Panc1 (cell line): Measurements from ENCODE around the gene DAO.
A peak's percentile ranks its signal among the peaks of the same experiment; 100 is the strongest.

Experiments
- POLR2AphosphoS5 ChIP-seq: IDR thresholded peaks from 2 replicates; pipeline ENCODE4 v1.6.1; 2012; ENCODE audit warnings: mild to moderate bottlenecking, low read depth, low read length, moderate library complexity
- SIN3A ChIP-seq: IDR thresholded peaks from 2 replicates; pipeline ENCODE4 v1.6.1; 2012; ENCODE audit warnings: low read depth, mild to moderate bottlenecking, low read length, moderate library complexity, borderline replicate concordance; ENCODE audit not compliant: insufficient read depth
- TF ChIP-seq, protein P1 (sequence below): fragments of 450-650 bp; IDR thresholded peaks from 2 replicates; pipeline ENCODE4 v1.5.1; 2017; ENCODE audit warnings: mild to moderate bottlenecking
- TF ChIP-seq, protein P2 (sequence below), 2 experiments: IDR thresholded peaks; 2 replicates each; pipeline ENCODE4 v1.6.1; 2011 to 2012; ENCODE audit warnings: low read depth in 2 of 2, control low read depth in 1 of 2, low read length in 1 of 2, mild to moderate bottlenecking in 1 of 2, moderate library complexity in 1 of 2; ENCODE audit not compliant: insufficient read depth in 1 of 2

DNA sequence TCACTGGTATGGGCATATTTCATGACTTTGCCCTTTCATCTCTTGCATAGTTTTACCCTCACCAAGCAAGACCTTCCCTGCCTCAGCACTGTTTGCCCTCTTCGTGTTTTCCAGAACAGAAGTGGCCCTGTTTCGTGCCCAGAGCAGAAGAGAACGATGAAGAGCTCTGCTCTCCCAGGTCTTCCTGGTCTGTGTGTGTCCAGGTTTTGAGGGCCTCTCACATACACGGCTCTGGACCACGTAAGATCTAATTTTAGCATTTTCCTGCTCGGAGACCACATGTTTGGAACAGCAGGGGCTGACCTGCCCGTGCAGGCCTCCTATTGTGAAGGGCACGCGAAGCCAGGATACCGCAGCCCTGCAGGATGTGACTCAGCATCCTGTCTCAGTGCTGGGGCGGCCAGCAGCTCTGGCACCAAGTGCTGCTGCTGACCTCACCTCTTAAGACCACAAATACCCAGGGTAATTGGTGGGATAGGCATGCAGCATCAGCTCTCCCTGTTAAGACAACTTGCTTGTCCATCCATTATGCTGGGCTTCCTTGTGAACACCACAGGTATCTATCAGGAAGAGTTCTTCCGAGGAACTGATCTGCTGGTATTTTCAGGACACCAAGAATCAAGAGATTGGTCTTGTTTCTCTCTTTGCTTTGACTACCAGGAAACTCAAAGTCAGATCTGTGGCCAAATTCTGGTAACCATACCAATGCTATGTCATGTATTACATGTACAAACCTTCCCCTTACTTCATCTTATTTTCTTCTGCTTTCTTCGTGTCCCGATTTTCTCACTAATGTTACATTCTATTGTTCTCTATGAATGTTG, 41.5 kb upstream of the DAO start:
- TF ChIP-seq, protein P1, sequence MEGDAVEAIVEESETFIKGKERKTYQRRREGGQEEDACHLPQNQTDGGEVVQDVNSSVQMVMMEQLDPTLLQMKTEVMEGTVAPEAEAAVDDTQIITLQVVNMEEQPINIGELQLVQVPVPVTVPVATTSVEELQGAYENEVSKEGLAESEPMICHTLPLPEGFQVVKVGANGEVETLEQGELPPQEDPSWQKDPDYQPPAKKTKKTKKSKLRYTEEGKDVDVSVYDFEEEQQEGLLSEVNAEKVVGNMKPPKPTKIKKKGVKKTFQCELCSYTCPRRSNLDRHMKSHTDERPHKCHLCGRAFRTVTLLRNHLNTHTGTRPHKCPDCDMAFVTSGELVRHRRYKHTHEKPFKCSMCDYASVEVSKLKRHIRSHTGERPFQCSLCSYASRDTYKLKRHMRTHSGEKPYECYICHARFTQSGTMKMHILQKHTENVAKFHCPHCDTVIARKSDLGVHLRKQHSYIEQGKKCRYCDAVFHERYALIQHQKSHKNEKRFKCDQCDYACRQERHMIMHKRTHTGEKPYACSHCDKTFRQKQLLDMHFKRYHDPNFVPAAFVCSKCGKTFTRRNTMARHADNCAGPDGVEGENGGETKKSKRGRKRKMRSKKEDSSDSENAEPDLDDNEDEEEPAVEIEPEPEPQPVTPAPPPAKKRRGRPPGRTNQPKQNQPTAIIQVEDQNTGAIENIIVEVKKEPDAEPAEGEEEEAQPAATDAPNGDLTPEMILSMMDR: no peak
- TF ChIP-seq POLR2AphosphoS5 (peak; percentile 89), SIN3A (no peak)
- TF ChIP-seq, protein P2, sequence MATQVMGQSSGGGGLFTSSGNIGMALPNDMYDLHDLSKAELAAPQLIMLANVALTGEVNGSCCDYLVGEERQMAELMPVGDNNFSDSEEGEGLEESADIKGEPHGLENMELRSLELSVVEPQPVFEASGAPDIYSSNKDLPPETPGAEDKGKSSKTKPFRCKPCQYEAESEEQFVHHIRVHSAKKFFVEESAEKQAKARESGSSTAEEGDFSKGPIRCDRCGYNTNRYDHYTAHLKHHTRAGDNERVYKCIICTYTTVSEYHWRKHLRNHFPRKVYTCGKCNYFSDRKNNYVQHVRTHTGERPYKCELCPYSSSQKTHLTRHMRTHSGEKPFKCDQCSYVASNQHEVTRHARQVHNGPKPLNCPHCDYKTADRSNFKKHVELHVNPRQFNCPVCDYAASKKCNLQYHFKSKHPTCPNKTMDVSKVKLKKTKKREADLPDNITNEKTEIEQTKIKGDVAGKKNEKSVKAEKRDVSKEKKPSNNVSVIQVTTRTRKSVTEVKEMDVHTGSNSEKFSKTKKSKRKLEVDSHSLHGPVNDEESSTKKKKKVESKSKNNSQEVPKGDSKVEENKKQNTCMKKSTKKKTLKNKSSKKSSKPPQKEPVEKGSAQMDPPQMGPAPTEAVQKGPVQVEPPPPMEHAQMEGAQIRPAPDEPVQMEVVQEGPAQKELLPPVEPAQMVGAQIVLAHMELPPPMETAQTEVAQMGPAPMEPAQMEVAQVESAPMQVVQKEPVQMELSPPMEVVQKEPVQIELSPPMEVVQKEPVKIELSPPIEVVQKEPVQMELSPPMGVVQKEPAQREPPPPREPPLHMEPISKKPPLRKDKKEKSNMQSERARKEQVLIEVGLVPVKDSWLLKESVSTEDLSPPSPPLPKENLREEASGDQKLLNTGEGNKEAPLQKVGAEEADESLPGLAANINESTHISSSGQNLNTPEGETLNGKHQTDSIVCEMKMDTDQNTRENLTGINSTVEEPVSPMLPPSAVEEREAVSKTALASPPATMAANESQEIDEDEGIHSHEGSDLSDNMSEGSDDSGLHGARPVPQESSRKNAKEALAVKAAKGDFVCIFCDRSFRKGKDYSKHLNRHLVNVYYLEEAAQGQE (IDR thresholded peaks at IDR 0.05; ENCODE audit: insufficient read depth in 1 of 2, low read depth in 2 of 2, low read length in 1 of 2): no peak
